ENCODE data around the gene ZNF219. TPM values are rescaled to one million over a fixed set of nuclear protein-coding genes. Genes with fewer than 3 reads are reported as not detected.

ZNF219 gene
- total RNA-seq, 5 donors from 2014 or later (not counting 1 experiment from before 2014, with no cell fraction given), result 7.2 to 12.4 (median 8.1) TPM

DNA sequence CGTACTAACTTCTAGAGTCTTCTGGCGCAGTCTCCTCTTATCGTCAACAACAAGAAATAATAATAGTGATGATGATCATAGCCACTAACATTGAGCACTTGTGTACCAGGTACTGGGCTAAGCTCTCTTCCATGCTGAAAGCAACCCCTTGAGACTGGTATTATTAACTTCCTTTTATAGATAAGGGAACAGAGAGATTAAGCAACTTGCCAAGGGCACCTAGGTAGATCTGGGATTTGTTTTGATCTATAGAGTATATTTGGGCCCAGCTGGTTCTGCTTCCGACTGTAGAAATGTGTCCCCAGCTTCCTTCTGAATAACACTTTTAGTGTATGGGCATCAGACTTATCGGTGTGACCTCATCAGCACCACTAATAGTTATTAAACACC lies 1.1 kb upstream of the ZNF219 start:
- ChIA-PET POLR2A (no interaction called here), CTCF (interaction anchor here in 1 of 2 donors (0.5 kb wide), 1 partner anchor 365 kb away, joined by 3 read pairs; no protein-coding TSS in a partner anchor)

DNA sequence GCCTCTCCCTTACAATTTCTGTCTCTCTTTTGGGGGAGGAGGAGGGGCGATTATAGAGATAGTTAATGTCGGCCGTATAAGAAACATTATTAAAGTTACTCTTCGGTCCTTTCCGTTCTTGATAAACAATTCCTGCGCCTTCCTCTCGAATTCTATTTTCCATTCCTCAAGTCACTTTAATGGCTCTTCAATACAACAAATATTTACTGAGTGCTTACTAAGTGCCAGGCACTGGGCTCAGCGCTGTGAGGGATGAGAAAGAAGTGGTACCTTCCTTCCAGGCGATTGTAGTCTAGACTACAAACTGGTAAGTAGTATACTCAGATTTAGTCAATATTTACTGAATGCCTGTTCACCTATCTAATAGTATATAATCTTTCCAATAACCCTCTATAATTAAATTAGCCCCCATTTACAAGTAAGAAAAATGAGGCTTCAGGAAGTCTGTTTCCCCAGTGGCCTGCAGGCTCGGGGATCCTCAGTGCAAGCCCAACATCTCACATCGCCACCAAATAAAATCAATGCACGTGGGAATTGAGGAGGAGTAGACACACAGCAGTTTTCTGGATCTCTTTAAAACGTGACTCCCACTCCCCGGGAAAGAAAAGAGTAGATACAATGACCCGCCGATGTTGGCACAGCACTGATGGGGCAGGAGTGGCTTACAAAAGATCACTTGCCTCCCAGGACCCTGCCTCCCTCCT lies 589 bp upstream of the ZNF219 start:
- POLR2A ChIA-PET, result no interaction called here
- no peaks in the 10 kb centered on the region for H3K9me3 ChIP-seq
- peaks cover 0 to 9% of the 10 kb centered on the region in 2 experiments for H3K27me3 ChIP-seq (replicated peaks in 1 of 2; ENCODE audit: control insufficient read depth in 2 of 2, extremely low read depth in 1 of 2, insufficient read depth in 2 of 2, low read length in 1 of 2)
- peak overlapping the region; percentile 80 to 88 (median 87) for H3K4me3 Mint-ChIP-seq
- H3K27ac ChIP-seq (ENCODE audit: low read length), result peak overlapping the region; percentile 71
- 75% methylated on average over 2 of the region's 16 CpGs for WGBS (ENCODE audit: insufficient coverage)
- no peaks in the 10 kb centered on the region for H3K36me3 ChIP-seq (ENCODE audit: control insufficient read depth in 2 of 2, extremely low read depth in 1 of 2, insufficient read depth in 1 of 2, low read length in 1 of 2)
- H3K4me1 Mint-ChIP-seq, result peaks cover 22 to 31% (median 25%) of the 10 kb centered on the region in 3 donors
- no peaks in the 10 kb centered on the region for H3K9me3 Mint-ChIP-seq
- H3K36me3 Mint-ChIP-seq, result no peaks in the 10 kb centered on the region
- CTCF ChIA-PET, result interaction anchor here (0.5 to 2.1 kb wide), 3 partner anchors 10 to 366 kb away, joined by 3 to 7 read pairs (median 4); no protein-coding TSS in a partner anchor
- ATAC-seq (replicated peaks in 1 of 4) (no peak), DNase-seq (no peak)
- H3K27me3 Mint-ChIP-seq, result peaks cover 0 to 1% of the 10 kb centered on the region in 2 donors
- peak overlapping the region; percentile 74 to 75 for H3K27ac Mint-ChIP-seq
- H3K4me3 ChIP-seq (ENCODE audit: control insufficient read depth in 1 of 2, extremely low read depth in 1 of 2, low read length in 1 of 2), result peak overlapping the region; percentile 60 to 63
- H3K4me1 ChIP-seq (ENCODE audit: control insufficient read depth in 1 of 2, extremely low read depth in 1 of 2, insufficient read depth in 2 of 2, low read length in 2 of 2), result peaks cover 7 to 24% of the 10 kb centered on the region in 2 experiments

More for the DNA sequence above, 1.1 kb upstream of the ZNF219 start:
- no peaks in the 10 kb centered on the region for H3K36me3 ChIP-seq (ENCODE audit: control insufficient read depth in 2 of 2, extremely low read depth in 1 of 2, insufficient read depth in 1 of 2, low read length in 1 of 2)
- WGBS (ENCODE audit: insufficient coverage), result no CpG with 5 or more reads among the region's 5 CpGs
- H3K27ac ChIP-seq (ENCODE audit: low read length), result no peak overlapping the region
- DNase-seq (no peak), ATAC-seq (replicated peaks in 1 of 4) (no peak)
- Mint-ChIP-seq H3K27me3 (peaks cover 0 to 1% of the 10 kb centered on the region in 2 donors), H3K4me1 (peaks cover 24 to 34% (median 30%) of the 10 kb centered on the region in 3 donors), H3K36me3 (no peaks in the 10 kb centered on the region), H3K4me3 (peak overlapping the region; percentile 80 to 88 (median 87)), H3K27ac (peak overlapping the region in 1 of 2 donors; percentile 75), H3K9me3 (no peaks in the 10 kb centered on the region)
- peaks cover 7 to 28% of the 10 kb centered on the region in 2 experiments for H3K4me1 ChIP-seq (ENCODE audit: control insufficient read depth in 1 of 2, extremely low read depth in 1 of 2, insufficient read depth in 2 of 2, low read length in 2 of 2)
- no peaks in the 10 kb centered on the region for H3K9me3 ChIP-seq
- H3K27me3 ChIP-seq (replicated peaks in 1 of 2; ENCODE audit: control insufficient read depth in 2 of 2, extremely low read depth in 1 of 2, insufficient read depth in 2 of 2, low read length in 1 of 2), result peaks cover 0 to 9% of the 10 kb centered on the region in 2 experiments
- H3K4me3 ChIP-seq (ENCODE audit: control insufficient read depth in 1 of 2, extremely low read depth in 1 of 2, low read length in 1 of 2), result no peak overlapping the region

DNA sequence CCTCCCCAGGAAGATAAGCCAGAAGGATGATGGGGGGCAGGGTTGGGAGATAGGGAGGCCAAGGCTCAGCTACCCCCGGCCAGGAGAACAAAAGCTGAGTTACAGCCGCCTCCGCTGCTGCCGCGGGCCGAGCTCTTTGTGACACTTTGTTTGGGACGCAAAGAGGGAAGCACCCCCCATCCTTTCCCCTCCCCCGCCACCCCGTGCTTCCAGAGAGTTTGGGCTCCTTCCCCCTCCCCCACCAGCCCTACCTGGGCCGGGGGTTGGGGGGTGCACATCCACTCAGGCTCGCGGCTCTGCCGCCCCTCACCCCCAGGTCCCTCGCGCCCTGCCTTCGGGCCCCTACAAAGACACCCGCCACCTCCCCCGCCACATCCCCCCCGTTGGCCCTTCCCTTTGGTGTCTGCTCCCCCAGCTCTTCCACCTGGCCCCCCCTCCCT lies 799 bp downstream of the ZNF219 start:
- no peaks in the 10 kb centered on the region for H3K9me3 Mint-ChIP-seq
- DNase-seq, result peak in 1 of 35 experiments; percentile 40
- Histone ChIP-seq H3K4me1 (ENCODE audit: control insufficient read depth in 1 of 2, extremely low read depth in 1 of 2, insufficient read depth in 2 of 2, low read length in 2 of 2) (peaks cover 5 to 20% of the 10 kb centered on the region in 2 experiments), H3K36me3 (ENCODE audit: control insufficient read depth in 2 of 2, extremely low read depth in 1 of 2, insufficient read depth in 1 of 2, low read length in 1 of 2) (no peaks in the 10 kb centered on the region), H3K4me3 (ENCODE audit: control insufficient read depth in 1 of 2, extremely low read depth in 1 of 2, low read length in 1 of 2) (peak overlapping the region; percentile 29 to 33), H3K9me3 (no peaks in the 10 kb centered on the region), H3K27ac (ENCODE audit: low read length) (peak overlapping the region; percentile 71), H3K27me3 (replicated peaks in 1 of 2; ENCODE audit: control insufficient read depth in 2 of 2, extremely low read depth in 1 of 2, insufficient read depth in 2 of 2, low read length in 1 of 2) (peaks cover 0 to 9% of the 10 kb centered on the region in 2 experiments)
- no peaks in the 10 kb centered on the region for H3K36me3 Mint-ChIP-seq
- no CpG with 5 or more reads among the region's 19 CpGs for WGBS (ENCODE audit: insufficient coverage)
- H3K4me3 Mint-ChIP-seq, result peak overlapping the region; percentile 77 to 82 (median 81)
- peaks cover 18 to 29% (median 22%) of the 10 kb centered on the region in 3 donors for H3K4me1 Mint-ChIP-seq
- CTCF ChIA-PET, result interaction anchor here (0.6 to 2.3 kb wide), 6 partner anchors 9 to 745 kb away, joined by 3 to 9 read pairs (median 4); partner anchors contain the start of gene ARHGEF40 (in 1 of the 2)
- peak overlapping the region; percentile 83 to 84 for H3K27ac Mint-ChIP-seq
- POLR2A ChIA-PET, result interaction anchor here in 1 of 2 donors (0.6 kb wide), 3 partner anchors 54 to 694 kb away, joined by 4 to 5 read pairs (median 4); no protein-coding TSS in a partner anchor
- peaks cover 0 to 1% of the 10 kb centered on the region in 2 donors for H3K27me3 Mint-ChIP-seq
- peak; percentile 3 to 25 (median 6) for ATAC-seq (replicated peaks in 1 of 4)

DNA sequence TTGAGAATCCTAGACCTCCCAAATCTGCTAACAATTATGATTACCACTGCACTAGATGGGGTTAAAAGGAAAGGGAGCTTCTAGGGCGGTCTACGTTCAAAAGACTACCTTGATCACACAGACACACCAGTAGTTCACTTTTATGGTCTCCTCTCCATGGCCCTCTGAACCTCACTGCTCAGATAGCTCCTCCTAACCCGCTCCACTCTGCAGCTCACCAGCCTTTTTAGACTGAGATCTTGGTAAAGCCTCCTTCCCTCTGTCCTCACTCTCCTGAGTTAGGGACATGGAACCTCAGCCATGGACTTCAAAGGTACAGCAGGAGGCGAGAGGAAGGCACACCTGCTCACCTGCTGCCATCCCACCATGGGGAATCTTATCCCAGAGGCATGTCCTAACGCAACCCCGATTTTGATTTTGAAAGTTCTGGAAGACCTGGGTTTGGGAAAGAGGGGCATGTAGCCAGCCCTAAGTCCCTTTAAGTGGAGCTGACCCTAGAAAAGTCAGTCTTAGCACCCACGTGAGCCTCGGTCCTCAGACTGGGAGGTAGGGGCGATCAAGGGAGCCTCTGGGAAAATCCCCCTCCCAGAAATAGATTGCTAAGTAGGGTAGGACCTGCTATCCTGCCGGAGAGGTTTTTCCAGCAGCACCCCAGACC lies 1.3 kb downstream of the ZNF219 start:
- Histone ChIP-seq H3K27ac (ENCODE audit: low read length) (peak overlapping the region; percentile 71), H3K9me3 (no peaks in the 10 kb centered on the region), H3K36me3 (ENCODE audit: control insufficient read depth in 2 of 2, extremely low read depth in 1 of 2, insufficient read depth in 1 of 2, low read length in 1 of 2) (no peaks in the 10 kb centered on the region), H3K4me1 (ENCODE audit: control insufficient read depth in 1 of 2, extremely low read depth in 1 of 2, insufficient read depth in 2 of 2, low read length in 2 of 2) (peaks cover 5 to 26% of the 10 kb centered on the region in 2 experiments), H3K27me3 (replicated peaks in 1 of 2; ENCODE audit: control insufficient read depth in 2 of 2, extremely low read depth in 1 of 2, insufficient read depth in 2 of 2, low read length in 1 of 2) (peaks cover 0 to 9% of the 10 kb centered on the region in 2 experiments), H3K4me3 (ENCODE audit: control insufficient read depth in 1 of 2, extremely low read depth in 1 of 2, low read length in 1 of 2) (peak overlapping the region; percentile 29 to 33)
- ChIA-PET POLR2A (interaction anchor here in 1 of 2 donors (0.6 kb wide), 2 partner anchors 31 to 436 kb away, joined by 3 to 4 read pairs; no protein-coding TSS in a partner anchor), CTCF (interaction anchor here (0.8 to 2.3 kb wide), 5 partner anchors 10 to 82 kb away, joined by 4 to 9 read pairs (median 7); partner anchors contain the start of gene ARHGEF40 (in 1 of the 2))
- Mint-ChIP-seq H3K4me1 (peaks cover 21 to 28% (median 25%) of the 10 kb centered on the region in 3 donors), H3K36me3 (peaks cover 3% of the 10 kb centered on the region), H3K27ac (peak overlapping the region; percentile 83 to 84), H3K4me3 (peak overlapping the region; percentile 77 to 82 (median 81)), H3K9me3 (no peaks in the 10 kb centered on the region), H3K27me3 (peaks cover 0 to 1% of the 10 kb centered on the region in 2 donors)
- WGBS (ENCODE audit: insufficient coverage), result 78% methylated on average over 3 of the region's 10 CpGs
- DNase-seq (peak in 1 of 35 experiments; percentile 37), ATAC-seq (replicated peaks in 1 of 4) (peak in 1 of 4 experiments; percentile 41)

DNA sequence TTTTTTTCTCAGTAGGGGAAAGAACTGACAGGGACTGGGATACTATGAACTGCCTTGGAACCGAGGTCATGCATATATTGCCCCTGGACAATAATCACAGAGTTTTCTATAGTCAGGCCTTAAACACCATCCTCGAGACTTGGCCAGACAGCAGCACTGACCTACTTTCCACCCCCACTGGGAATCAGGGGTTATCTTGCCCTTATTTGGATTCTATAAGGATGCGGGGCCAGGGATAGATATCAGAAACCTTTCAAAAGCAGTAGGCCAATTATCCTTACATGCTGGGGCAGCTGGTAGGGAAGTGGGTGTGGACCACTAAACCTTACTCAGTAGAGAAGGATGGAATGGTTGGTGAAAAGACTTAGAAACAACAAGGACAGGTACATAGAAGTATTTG lies 2.0 kb downstream of the ZNF219 start:
- H3K27me3 ChIP-seq (replicated peaks in 1 of 2; ENCODE audit: control insufficient read depth in 2 of 2, extremely low read depth in 1 of 2, insufficient read depth in 2 of 2, low read length in 1 of 2), result peaks cover 0 to 4% of the 10 kb centered on the region in 2 experiments
- no peaks in the 10 kb centered on the region for H3K9me3 ChIP-seq
- no CpG with 5 or more reads among the region's 3 CpGs for WGBS (ENCODE audit: insufficient coverage)
- Mint-ChIP-seq H3K27me3 (peaks cover 0 to 1% of the 10 kb centered on the region in 2 donors), H3K9me3 (no peaks in the 10 kb centered on the region), H3K36me3 (peaks cover 3% of the 10 kb centered on the region), H3K27ac (peak overlapping the region; percentile 83 to 84), H3K4me1 (peaks cover 23 to 30% (median 25%) of the 10 kb centered on the region in 3 donors), H3K4me3 (peak overlapping the region in 2 of 3 donors; percentile 81 to 82)
- H3K36me3 ChIP-seq (ENCODE audit: control insufficient read depth in 2 of 2, extremely low read depth in 1 of 2, insufficient read depth in 1 of 2, low read length in 1 of 2), result no peaks in the 10 kb centered on the region
- peak overlapping the region; percentile 71 for H3K27ac ChIP-seq (ENCODE audit: low read length)
- H3K4me3 ChIP-seq (ENCODE audit: control insufficient read depth in 1 of 2, extremely low read depth in 1 of 2, low read length in 1 of 2), result no peak overlapping the region
- DNase-seq (no peak), ATAC-seq (replicated peaks in 1 of 4) (no peak)
- ChIA-PET CTCF (interaction anchor here (0.9 to 4.8 kb wide), 9 partner anchors 8 to 84 kb away, joined by 3 to 68 read pairs (median 9); no protein-coding TSS in a partner anchor), POLR2A (interaction anchor here in 1 of 2 donors (0.6 kb wide), 1 partner anchor 31 kb away, joined by 3 read pairs; no protein-coding TSS in a partner anchor)
- peaks cover 5 to 26% of the 10 kb centered on the region in 2 experiments for H3K4me1 ChIP-seq (ENCODE audit: control insufficient read depth in 1 of 2, extremely low read depth in 1 of 2, insufficient read depth in 2 of 2, low read length in 2 of 2)

Measured in T-cell (primary cell).